ENCODE results near the gene FMN1. TPM values are rescaled to one million over a fixed set of nuclear protein-coding genes. Genes with fewer than 3 reads are reported as not detected.
A peak's percentile ranks its signal among the peaks of the same experiment; 100 is the strongest.

The FMN1 gene
- total RNA-seq, 1 experiment from 2014 or later: 1.2 TPM

- intact Hi-C loops (cut with micrococcal nuclease): no loop called here
- Mint-ChIP-seq H3K27me3 (ENCODE audit: insufficient read depth, unreplicated experiment) (no peaks in the 10 kb centered on the region), H3K4me3 (ENCODE audit: unreplicated experiment) (no peak overlapping the region), H3K36me3 (ENCODE audit: insufficient read depth, unreplicated experiment) (peaks cover 9% of the 10 kb centered on the region), H3K4me1 (ENCODE audit: insufficient read depth, unreplicated experiment) (peaks cover 27% of the 10 kb centered on the region), H3K9me3 (ENCODE audit: unreplicated experiment) (peaks cover 5% of the 10 kb centered on the region), H3K27ac (ENCODE audit: low read depth, unreplicated experiment) (peak overlapping the region; percentile 54)
- BruUV-seq (replicated peaks): no TSS peak
- peak; percentile 72 for DNase-seq (ENCODE audit: unreplicated experiment)
- no peak for TF ChIP-seq CTCF (IDR thresholded peaks at IDR 0.05; ENCODE audit: unreplicated experiment)
- ChIA-PET CTCF (interaction anchor here (1.5 to 2.2 kb wide), 2 partner anchors 18 to 63 kb away, joined by 3 to 12 read pairs; no protein-coding TSS in a partner anchor), POLR2A (interaction anchor here (0.6 to 3.5 kb wide), 5 partner anchors 28 to 81 kb away, joined by 3 to 16 read pairs (median 3); partner anchors contain the start of gene FMN1)
Observed at GRCh38 chr15:33149919-33150318, 44.6 kb downstream of the FMN1 start.

GRCh38 chr15:33148129-33148751, 46.3 kb downstream of the FMN1 start:
- Mint-ChIP-seq H3K9me3 (ENCODE audit: unreplicated experiment) (peaks cover 7% of the 10 kb centered on the region), H3K36me3 (ENCODE audit: insufficient read depth, unreplicated experiment) (peaks cover 11% of the 10 kb centered on the region), H3K4me3 (ENCODE audit: unreplicated experiment) (no peak overlapping the region), H3K27ac (ENCODE audit: low read depth, unreplicated experiment) (peak overlapping the region; percentile 72), H3K27me3 (ENCODE audit: insufficient read depth, unreplicated experiment) (no peaks in the 10 kb centered on the region), H3K4me1 (ENCODE audit: insufficient read depth, unreplicated experiment) (peaks cover 26% of the 10 kb centered on the region)
- intact Hi-C loops (cut with micrococcal nuclease): no loop called here
- no peak for TF ChIP-seq CTCF (IDR thresholded peaks at IDR 0.05; ENCODE audit: unreplicated experiment)
- ChIA-PET POLR2A (no interaction called here), CTCF (interaction anchor here (0.9 to 1.5 kb wide), 3 partner anchors 14 to 62 kb away, joined by 3 to 5 read pairs (median 3); no protein-coding TSS in a partner anchor)
- no TSS peak for BruUV-seq (replicated peaks)
- DNase-seq (ENCODE audit: unreplicated experiment): no peak

GRCh38 chr15:33146051-33146450, 48.5 kb downstream of the FMN1 start:
- peaks cover 7% of the 10 kb centered on the region for H3K9me3 Mint-ChIP-seq (ENCODE audit: unreplicated experiment)
- no peak overlapping the region for H3K4me3 Mint-ChIP-seq (ENCODE audit: unreplicated experiment)
- CTCF ChIA-PET: interaction anchor here (0.6 to 2.7 kb wide), 5 partner anchors 13 to 125 kb away, joined by 3 to 22 read pairs (median 4); partner anchors contain the start of gene FMN1
- POLR2A ChIA-PET: interaction anchor here (0.6 to 4.0 kb wide), 16 partner anchors 9 to 804 kb away, joined by 3 to 12 read pairs (median 4); partner anchors contain the start of gene FMN1
- H3K27ac Mint-ChIP-seq (ENCODE audit: low read depth, unreplicated experiment): peak overlapping the region; percentile 96
- no peaks in the 10 kb centered on the region for H3K27me3 Mint-ChIP-seq (ENCODE audit: insufficient read depth, unreplicated experiment)
- intact Hi-C loops (cut with micrococcal nuclease): no loop called here
- peaks cover 17% of the 10 kb centered on the region for H3K4me1 Mint-ChIP-seq (ENCODE audit: insufficient read depth, unreplicated experiment)
- no peak for DNase-seq (ENCODE audit: unreplicated experiment)
- H3K36me3 Mint-ChIP-seq (ENCODE audit: insufficient read depth, unreplicated experiment): peaks cover 11% of the 10 kb centered on the region
- no peak for TF ChIP-seq CTCF (IDR thresholded peaks at IDR 0.05; ENCODE audit: unreplicated experiment)
- BruUV-seq (replicated peaks): TSS peak; percentile 99

- no peak for TF ChIP-seq CTCF (IDR thresholded peaks at IDR 0.05; ENCODE audit: unreplicated experiment)
- ChIA-PET POLR2A (interaction anchor here (0.6 to 4.0 kb wide), 17 partner anchors 8 to 804 kb away, joined by 3 to 12 read pairs (median 4); partner anchors contain the start of gene FMN1), CTCF (interaction anchor here (0.6 to 2.7 kb wide), 6 partner anchors 13 to 858 kb away, joined by 3 to 22 read pairs (median 4); partner anchors contain the start of gene FMN1)
- Mint-ChIP-seq H3K4me3 (ENCODE audit: unreplicated experiment) (no peak overlapping the region), H3K27me3 (ENCODE audit: insufficient read depth, unreplicated experiment) (no peaks in the 10 kb centered on the region), H3K9me3 (ENCODE audit: unreplicated experiment) (peaks cover 7% of the 10 kb centered on the region), H3K36me3 (ENCODE audit: insufficient read depth, unreplicated experiment) (peaks cover 11% of the 10 kb centered on the region), H3K4me1 (ENCODE audit: insufficient read depth, unreplicated experiment) (peaks cover 17% of the 10 kb centered on the region), H3K27ac (ENCODE audit: low read depth, unreplicated experiment) (peak overlapping the region; percentile 96)
- peak; percentile 85 for DNase-seq (ENCODE audit: unreplicated experiment)
- BruUV-seq (replicated peaks): no TSS peak
- intact Hi-C loops (cut with micrococcal nuclease): no loop called here
Observed at GRCh38 chr15:33145447-33145846, 49.1 kb downstream of the FMN1 start.

Data from MCF 10A (cell line).